NCI-H2081 (cell line): ENCODE measurements around the gene ABCC12.

Experiments
- DNase-seq, 2 experiments: peaks; one replicate each; lab custom pipeline; 2025; lab: John Stamatoyannopoulos, UW

ABCC12 gene

GRCh38 chr16:48165961-48166578 lies 10.3 kb upstream of the ABCC12 start:
- peak in 1 of 2 experiments; percentile 2 for DNase-seq

GRCh38 chr16:48164907-48165715 lies 9.3 kb upstream of the ABCC12 start:
- peak; percentile 20 to 53 for DNase-seq

DNA sequence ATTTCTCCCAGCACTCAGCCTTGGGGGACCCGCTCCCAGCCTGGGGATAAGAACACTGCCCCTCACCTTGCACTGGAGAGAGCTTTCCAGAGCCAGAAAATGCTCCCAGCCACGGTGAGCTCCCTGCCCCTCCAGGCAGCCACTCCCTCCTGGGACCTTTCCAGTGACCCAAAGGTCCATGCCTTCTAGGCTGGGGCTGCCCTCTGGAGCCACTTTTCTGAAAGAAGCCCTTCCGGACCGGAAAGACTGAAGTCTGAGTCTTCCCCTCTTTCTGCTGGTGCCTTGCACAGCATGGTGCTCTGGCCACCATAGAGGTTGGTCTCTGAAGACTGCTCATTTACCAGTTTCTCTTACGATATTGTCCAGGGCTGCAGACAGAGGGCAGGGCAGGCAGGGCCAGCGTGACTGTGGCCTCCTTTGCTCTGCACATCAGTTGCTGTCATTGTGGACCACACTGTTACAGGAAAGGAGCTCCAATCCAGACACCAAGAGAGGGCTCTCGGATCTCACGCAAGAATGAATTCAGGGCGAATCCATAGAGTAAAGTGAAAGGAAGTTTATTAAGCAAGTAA lies 7.1 kb upstream of the ABCC12 start:
- DNase-seq: no peak

- DNase-seq: no peak
These were observed 6.1 kb upstream of the ABCC12 start for GRCh38 chr16:48161906-48162305.

DNA sequence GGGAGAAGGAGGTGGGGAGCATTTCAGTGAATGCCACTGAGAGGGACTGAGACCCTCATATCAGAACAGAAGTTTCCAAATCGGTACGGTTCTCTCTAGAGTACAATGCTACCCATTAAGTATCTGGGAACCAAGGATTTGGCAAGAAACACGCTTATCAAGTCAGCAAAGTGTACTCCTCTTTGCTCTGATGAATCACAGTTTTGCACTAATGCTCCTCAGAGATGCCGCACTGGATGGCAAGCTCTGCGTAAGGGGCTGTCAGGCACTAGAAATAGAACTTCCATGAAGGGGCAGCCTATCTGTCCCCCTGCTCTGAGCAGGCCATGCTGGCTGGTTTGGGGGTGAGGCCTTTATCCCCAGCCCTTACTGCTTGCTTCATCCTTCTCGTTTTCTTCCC lies 4.8 kb upstream of the ABCC12 start:
- DNase-seq: no peak

DNA sequence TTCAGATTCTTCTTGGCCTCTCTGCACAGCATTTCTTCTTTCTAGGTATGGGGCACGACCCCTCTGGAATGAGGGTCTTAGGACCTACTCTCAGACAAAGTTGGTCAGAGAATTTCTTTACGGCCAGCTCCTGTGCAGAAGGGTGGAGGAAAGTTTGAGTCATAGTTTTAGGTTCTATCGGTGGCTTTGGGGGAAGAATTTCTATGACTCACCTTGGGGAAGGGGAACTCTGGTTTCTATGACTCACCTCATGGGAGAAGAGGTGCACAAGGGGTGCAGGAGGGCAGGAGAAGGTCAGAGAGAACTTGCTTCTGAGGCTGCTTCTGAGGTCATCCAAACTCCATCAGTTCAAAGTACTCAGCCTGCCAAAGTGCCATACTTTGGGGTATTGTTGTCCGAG lies 2.5 kb upstream of the ABCC12 start:
- no peak for DNase-seq

DNA sequence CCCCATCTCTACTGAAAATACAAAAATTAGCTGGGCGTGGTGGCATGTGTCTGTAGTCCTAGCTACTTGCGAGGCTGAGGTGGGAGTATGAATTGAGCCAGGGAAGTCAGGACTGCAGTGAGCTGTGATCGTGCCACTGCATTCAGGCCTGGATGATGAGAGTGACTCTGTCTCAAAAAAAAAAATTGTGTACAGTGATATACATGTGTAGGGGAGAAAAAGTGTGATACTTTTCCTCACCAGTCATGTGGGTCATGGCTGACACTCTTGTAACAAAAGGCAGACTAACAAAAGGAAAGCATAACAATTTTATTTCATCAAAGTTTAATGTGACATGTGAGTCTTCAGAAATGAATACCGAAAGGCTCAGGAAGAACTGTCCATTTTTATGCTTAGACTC lies 2.0 kb upstream of the ABCC12 start:
- no peak for DNase-seq

- DNase-seq: no peak
These were observed 1.5 kb upstream of the ABCC12 start for GRCh38 chr16:48157302-48157701.

- DNase-seq: peak; percentile 56 to 64
These were observed 1.0 kb upstream of the ABCC12 start for GRCh38 chr16:48156790-48157209.

GRCh38 chr16:48153774-48154173 lies 2.0 kb downstream of the ABCC12 start:
- DNase-seq: no peak

- no peak for DNase-seq
These were observed 3.6 kb downstream of the ABCC12 start for GRCh38 chr16:48152226-48152625.

DNA sequence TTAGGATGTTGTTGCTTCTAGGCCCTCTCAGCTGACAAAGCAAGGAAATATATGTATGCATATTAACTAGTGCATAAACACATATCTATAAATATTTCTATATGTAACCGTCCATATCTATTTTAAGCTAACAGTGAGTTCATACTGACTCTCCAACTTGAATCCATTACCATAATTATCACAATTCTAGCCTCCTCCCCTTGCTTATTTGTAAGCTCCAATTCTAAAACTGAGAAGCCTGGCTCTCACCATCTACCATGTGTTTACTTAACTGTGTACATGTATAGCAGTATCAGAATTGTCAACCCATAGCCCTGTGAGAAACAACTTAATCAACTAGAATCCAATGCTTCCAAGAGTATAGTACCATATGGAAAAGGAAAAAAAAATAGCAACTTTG lies 5.1 kb downstream of the ABCC12 start:
- no peak for DNase-seq

GRCh38 chr16:48146710-48147109 lies 9.1 kb downstream of the ABCC12 start:
- DNase-seq: no peak

GRCh38 chr16:48146131-48146530 lies 9.7 kb downstream of the ABCC12 start:
- DNase-seq: no peak

- DNase-seq: no peak
These were observed 11.9 kb downstream of the ABCC12 start for GRCh38 chr16:48143812-48144368.

DNA sequence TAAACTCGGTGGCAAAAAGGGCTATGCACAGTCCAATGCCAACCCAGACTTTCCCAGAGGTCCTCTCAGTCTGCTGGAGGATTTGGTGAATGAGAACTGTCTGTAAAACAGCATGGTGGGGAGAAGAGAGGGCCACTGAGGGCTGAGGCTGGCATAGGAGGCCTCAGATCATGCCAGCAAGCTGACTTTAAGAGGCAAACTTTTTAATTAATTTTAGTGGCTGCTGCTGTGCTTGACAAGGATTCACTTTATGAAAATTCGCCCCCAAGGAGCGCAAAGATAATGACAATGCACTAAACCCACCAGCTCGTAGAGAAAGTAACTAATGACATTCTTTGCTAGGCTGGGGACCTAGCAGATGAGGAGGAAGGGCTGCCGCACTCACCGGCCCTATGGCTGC lies 15.0 kb downstream of the ABCC12 start:
- DNase-seq: no peak

- no peak for DNase-seq
These were observed 16.3 kb downstream of the ABCC12 start for GRCh38 chr16:48139517-48139916.

DNA sequence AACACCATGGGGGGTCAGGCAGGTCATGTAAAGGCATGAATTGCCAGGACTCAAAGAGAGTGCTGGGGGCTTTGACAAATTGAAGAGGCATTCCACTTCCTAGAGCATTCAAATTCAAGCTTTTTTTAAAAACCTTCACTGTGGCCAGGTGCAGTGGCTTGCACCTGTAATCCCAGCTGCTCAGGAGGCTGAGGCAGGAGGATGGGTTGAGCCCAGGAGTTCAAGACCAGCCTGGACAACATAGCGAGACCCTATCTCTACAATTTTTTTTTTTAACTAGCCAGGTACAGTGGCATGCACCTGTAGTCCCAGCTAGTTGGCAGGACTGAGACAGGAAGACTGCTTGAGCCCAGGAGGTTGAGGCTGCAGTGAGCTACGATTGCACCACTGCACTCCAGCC lies 17.2 kb downstream of the ABCC12 start:
- DNase-seq: no peak

- no peak for DNase-seq
These were observed 18.0 kb downstream of the ABCC12 start for GRCh38 chr16:48137822-48138221.

- no peak for DNase-seq
These were observed 19.0 kb downstream of the ABCC12 start for GRCh38 chr16:48136547-48137360.

- peak; percentile 1 to 8 for DNase-seq
These were observed 22.2 kb downstream of the ABCC12 start for GRCh38 chr16:48133455-48134211.
